HG02759 (cell line): Measurements from ENCODE around the gene PDE6G.
A peak's percentile ranks its signal among the peaks of the same experiment; 100 is the strongest.

Experiments used
- ATAC-seq: cut with Tn5 transposase; IDR thresholded peaks from one replicate; pipeline ENCODE4 v1.9.1; 2021; ENCODE audit warnings: mild to moderate bottlenecking, moderate library complexity; ENCODE audit not compliant: unreplicated experiment

Gene PDE6G

DNA sequence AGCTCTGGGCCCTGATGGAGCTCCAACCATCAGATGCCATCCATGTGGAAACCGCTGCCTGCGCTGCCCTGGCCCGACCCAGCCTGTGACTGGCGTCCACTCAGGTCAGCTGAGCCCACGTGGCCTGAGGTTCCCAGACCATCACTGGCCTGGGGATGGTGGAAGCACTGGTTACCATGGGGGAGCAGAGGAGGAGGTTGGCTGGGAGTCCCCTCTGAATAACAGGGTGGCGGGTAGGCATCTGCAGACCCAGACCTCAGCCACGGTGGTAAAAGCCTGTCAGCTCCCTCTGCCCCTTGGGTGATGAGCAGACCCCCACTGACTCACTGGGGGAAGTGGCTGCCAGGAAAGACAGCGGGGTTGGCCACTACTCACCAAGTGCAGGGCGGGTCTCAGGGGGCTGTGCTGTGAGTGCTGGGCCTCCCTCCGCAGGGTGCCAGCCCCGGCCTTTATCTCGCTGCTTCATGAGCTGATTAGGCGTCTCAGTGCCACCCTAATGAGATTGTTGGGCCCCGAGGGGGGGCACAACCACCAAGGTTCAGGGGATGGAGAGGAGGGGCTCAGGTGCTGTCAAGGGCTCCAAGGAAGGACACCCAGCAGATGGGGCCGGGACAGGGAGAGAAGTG, at the start of gene PDE6G:
TSS of gene PDE6G (minus strand) at position 425 of the 626 bp plus-strand sequence. CDS start 3,237 bp downstream, outside the sequence.
- ATAC-seq: no peak

DNA sequence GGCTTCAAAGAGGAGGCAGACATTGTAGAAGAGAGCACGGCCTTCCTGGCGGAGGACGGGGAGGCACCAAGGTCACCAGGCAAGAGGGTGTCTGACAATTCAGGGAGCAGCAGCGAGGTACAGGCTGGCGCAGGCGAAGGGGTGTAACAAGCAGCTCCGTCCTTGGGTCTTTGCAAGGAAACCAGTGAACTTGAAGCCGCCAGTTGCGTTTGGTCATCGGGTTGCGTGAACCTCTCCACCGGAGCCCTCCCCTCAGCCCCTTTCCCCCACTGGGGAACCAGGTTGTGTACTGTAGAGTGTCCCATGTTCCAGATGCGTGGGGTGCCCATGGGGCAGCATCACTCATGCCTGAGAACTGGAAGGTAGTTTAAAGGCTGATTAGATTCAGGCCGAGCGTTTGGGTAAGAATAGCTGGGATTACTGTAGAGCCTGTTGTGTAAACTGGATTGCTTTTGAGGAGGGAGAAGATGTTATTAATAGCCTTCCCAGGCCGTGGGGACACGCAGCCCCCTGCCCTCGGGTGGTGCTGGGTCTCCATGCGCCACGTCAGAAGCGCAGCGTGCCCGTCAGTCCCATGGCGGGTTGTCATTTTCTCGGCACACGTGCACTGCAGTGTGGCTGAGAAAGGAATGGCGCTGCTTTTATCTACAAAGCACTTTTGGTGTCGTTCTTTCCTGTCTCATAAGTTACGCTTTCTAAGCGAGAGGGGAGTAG, 49.3 kb upstream of the PDE6G start:
- ATAC-seq: no peak

DNA sequence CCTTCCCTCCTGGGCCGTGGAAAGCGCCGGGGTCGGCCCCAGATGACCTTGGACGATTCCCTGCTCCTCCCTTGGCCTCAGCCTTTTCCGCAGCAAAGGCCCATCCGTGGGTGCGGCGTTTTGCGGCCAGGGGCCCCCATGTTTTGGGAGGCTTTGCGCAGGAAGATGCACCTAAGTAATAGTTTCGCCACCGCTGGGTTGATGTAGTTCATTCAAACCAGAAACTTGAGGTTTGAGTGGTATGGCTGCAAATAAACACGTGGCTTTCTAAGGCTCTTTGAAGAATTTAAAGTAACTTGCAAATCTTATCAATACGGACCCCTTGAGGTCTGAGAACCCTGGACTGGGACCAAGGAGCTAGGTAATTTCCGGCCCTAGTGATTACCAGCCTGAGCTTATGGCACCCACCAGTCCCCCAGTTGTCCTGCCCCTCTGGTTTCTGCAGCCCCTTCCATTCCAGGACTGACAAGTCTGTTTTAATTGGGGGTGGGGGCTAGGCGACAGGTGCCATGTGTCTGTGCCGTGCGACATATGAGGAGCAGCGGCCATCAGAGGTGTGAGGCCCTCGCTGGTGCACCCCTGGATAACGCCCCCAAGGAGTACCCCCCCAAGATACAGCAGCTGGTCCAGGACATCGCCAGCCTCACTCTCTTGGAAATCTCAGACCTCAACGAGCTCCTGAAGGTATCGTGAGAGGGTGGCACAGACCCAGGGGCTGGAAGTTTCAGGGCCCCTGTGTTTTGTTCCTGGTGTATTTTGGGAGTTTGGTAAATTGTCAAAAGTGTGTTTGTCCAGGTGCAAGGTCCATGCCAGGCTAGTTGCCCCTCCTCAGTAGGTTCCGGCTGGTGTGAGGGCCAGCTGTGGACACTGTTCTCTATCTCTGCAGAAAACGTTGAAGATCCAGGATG, 47.7 kb upstream of the PDE6G start:
- ATAC-seq: no peak

DNA sequence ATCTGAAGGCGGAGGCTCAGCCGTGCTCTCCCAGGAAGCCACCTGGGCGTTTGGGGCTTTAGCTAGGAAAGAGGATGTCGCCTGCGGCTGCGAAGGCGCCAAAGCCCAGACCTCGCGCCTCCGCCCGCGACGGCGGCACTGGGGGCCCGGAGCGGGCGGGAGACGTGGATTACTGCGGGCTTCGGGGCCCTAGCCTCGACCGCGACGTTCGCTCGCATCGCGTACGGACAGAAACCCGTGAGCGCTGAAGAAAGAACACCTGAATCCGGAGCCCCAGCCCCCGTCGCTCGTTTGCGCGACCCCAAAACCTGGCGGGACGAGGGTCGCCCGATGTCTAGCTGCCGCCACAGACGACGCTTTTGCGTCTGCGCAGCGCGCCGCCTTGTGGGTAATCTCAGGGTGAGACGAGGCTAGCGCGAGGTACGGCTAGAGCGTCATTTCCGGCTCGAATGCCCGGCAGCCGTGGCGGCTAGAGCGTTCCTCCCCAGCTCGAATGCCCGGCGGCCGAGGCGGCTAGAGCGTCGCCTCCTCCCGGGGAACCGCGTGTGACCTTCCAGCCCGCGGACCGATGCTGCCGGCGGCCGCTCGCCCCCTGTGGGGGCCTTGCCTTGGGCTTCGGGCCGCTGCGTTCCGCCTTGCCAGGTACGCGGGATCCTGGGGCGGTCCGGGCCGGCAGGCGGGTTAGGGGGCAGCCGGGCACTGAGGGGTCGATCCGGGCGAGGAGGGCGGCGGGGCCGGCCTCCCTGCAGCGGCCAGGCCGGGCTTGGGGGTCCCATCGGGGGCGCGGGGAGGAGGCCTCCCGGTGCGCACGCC, 46.8 kb upstream of the PDE6G start, which contains the start of gene MRPL12:
TSS of gene MRPL12 (plus strand) at position 434 of the 813 bp plus-strand sequence. CDS start at position 569, 135 bp downstream.
- ATAC-seq: peak; percentile 87

DNA sequence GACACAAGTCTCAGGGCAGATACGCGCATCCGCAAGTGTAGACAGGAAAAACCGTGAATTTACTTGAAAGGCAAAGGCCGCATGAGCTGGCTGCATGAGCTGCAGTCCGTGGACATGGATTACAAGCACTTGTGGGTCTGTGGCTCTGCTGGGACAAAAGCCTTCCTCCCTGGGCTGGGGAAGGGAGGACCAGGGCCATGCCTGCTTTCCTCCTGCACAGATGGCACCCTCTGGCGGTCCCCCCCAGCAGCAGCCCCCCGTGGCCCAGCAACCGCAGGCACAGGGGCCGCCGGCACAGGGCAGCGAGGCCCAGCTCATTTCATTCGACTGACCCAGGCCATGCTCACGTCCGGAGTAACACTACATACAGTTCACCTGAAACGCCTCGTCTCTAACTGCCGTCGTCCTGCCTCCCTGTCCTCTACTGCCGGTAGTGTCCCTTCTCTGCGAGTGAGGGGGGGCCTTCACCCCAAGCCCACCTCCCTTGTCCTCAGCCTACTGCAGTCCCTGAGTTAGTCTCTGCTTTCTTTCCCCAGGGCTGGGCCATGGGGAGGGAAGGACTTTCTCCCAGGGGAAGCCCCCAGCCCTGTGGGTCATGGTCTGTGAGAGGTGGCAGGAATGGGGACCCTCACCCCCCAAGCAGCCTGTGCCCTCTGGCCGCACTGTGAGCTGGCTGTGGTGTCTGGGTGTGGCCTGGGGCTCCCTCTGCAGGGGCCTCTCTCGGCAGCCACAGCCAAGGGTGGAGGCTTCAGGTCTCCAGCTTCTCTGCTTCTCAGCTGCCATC, 45.1 kb upstream of the PDE6G start:
- no peak for ATAC-seq

DNA sequence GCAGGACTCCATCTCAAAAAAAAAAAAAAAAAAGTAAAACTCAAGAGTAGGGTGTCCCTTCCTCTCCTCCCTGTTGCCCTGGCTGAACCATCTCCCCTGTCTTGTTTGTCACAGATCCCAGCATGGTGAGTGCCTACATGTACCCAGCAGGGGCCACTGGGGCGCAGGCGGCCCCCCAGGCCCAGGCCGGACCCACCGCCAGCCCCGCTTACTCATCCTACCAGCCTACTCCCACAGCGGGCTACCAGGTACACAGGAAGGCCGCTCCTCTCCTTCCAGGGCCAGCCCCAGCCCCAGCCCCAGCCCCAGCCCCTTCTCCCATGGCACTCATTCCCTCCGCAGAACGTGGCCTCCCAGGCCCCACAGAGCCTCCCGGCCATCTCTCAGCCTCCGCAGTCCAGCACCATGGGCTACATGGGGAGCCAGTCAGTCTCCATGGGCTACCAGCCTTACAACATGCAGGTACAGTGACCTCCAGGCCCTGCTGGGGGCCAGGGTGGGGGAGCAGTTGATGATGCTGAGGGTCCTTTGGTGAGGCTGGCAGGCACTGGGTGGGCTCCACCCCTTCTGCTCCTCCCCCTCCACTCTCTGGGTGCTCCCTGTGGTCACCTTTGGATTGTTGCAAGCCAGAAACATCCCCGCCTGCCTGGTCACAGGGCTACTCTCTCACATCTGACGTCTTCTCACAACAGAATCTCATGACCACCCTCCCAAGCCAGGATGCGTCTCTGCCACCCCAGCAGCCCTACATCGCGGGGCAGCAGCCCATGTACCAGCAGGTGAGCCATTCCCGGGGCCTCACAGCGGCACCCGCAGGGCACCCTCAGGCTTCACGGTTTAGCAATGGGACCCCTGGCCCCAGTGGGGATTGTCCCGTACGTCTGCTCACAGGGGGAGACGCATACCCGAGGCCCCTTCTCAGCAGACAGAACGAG, 44.3 kb upstream of the PDE6G start:
- no peak for ATAC-seq

DNA sequence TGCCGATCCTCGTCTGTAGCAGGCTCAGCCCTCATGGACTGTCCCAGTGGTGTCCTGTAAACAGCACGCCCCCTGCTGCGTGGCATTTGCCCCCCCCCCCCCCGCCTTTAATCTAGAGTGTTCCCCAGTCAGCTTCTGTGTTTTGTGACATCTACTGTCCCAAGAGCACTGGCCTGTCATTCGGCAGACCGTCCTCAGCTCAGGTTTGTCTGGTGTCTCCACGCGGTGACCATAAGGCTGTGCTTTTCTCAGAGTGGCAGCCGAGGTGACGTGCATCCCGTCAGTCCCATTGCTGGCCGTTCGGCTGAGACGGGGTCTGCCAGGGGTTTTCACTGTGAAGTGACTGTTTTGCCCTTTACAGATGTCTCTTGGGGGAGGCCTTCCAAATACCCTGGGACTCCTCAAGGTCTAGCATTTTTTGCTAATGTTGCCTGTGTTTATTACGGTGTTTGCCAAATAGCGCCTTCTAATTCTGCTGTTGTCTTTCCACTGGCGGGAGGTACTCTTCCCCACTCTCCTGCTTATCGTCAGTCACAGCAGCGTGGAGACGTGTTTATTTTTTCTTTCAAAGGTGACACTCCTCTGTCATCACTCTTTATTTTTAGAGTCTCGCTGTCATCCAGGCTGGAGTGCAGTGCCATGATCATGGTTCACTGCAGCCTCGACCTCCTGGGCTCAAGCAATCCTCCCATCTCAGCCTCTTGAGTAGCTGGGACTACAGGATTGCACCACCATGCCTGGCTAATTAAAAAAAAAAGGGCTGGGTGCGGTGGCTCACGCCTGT, 41.1 kb upstream of the PDE6G start:
- no peak for ATAC-seq

DNA sequence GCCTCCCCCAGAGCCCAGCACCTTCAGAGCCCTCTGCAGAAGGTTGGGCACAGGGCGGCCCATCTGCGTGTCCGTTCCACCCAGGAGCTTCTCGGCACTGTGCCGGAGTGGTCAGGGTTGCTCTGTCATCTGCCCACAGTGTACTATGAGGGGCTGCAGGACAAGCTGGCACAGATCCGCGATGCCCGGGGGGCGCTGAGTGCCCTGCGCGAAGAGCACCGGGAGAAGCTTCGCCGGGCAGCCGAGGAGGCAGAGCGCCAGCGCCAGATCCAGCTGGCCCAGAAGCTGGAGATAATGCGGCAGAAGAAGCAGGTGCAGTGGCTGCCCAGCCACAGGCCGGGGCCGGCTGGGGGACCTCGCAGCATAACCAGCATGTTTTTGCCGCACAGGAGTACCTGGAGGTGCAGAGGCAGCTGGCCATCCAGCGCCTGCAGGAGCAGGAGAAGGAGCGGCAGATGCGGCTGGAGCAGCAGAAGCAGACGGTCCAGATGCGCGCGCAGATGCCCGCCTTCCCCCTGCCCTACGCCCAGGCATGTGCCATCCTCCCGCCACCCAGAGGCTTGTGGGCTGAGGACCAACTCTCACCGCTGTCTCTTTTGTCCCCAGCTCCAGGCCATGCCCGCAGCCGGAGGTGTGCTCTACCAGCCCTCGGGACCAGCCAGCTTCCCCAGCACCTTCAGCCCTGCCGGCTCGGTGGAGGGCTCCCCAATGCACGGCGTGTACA, 40.0 kb upstream of the PDE6G start:
- no peak for ATAC-seq

DNA sequence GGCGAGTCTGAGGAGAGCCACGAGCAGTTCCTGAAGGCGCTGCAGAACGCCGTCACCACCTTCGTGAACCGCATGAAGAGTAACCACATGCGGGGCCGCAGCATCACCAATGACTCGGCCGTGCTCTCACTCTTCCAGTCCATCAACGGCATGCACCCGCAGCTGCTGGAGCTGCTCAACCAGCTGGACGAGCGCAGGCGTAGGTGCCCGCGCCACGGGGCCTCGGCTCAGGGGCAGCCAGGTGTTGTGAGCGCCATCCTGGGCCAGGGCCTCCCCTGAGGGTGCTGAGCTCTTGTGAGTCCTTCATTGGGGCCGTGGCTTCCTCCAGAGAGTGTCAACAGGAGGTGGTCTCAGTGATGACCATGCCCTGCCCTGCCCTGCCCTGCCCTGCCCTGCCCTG, 39.5 kb upstream of the PDE6G start:
- ATAC-seq: no peak

DNA sequence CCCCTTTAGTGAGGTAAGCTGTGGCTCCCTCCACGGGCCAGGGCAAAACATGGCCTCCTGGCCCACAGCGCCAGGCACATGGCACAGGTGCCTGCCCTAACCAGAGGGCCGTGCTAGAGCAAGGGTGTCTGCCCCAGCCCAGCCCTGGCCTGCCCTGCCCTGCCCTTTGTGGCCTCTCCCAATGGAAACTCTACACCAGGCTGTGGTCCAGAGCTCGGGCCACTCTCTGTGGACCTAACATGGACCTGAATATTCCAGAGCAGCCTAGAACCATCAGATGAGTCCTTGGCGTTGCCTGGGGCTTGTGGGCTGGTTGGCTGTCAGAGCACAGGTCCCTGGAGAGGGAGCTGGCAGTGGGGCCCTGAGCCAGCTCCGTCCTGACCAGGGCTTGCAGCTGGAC, 38.9 kb upstream of the PDE6G start:
- ATAC-seq: no peak

DNA sequence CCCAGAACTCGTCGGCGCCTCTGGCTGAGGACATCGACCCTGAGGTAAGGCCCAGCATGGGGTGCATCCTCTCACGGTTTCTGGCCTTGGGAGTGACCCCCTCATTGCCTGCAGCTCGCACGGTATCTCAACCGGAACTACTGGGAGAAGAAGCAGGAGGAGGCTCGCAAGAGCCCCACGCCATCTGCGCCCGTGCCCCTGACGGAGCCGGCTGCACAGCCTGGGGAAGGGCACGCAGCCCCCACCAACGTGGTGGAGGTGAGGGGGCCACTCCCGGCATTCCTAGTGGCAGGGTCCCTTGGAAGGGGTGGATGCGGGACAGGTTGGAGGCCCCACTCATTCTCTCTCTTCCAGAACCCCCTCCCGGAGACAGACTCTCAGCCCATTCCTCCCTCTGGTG, 38.5 kb upstream of the PDE6G start:
- no peak for ATAC-seq

DNA sequence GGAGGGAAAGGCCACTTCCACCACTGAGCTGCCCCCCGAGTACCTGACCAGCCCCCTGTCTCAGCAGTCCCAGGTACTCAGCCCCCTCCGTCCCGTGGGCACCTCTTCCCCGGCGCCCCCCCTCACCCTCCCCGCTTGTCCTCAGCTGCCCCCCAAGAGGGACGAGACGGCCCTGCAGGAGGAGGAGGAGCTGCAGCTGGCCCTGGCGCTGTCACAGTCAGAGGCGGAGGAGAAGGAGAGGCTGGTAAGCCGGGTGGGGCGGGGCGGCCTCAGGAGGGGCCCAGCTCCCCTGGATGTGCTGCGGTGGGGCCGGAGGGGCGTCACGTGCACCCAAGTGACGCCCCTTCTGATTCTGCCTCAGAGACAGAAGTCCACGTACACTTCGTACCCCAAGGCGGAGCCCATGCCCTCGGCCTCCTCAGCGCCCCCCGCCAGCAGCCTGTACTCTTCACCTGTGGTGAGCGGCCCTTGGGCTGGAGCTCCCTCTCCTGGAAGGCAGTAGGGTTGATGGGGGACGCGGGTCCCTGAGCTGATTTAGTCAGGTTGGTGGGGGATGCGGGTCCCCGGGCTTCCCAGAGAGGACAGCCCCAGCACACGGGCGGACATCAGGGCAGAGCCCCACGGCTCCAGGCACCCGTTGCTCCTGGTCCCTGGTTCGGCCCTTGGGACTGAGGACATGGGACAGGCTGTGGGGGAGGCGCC, 37.3 kb upstream of the PDE6G start:
- ATAC-seq: no peak

DNA sequence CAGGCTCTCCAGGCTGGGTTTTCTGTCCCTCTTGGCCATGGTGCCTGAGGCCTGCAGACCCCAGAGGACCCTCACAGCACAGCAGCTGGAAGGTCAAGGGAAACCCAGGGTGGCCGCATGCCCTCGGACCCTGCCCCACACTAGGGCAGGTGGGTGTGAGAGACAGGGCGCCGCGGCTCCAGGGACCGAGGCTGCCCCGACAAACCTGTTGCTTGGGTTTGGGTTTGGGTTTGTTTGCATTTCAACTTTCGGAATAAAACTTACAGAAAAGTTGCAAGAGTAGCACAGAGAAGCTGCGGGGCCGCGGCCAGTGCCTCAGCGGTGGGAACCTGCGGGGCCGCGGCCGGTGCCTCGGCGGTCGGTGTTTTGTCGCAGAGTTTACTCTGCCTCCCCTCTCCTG, 35.3 kb upstream of the PDE6G start:
- no peak for ATAC-seq

DNA sequence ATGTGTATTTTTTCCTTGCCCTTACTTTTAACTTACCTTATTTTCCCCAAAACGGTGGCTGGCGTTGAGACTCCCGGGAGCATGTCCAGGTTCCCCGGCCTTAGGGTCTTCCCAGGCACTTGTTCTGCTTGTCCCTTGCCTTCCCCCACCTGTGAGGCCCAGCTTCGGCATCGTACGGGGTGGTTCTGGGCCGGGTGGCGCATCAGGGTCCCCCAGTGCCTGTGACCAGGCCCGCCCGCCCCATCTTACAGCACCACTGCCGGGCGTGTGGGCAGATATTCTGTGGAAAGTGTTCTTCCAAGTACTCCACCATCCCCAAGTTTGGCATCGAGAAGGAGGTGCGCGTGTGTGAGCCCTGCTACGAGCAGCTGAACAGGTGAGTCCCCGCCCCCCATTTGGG, 34.9 kb upstream of the PDE6G start:
- no peak for ATAC-seq

DNA sequence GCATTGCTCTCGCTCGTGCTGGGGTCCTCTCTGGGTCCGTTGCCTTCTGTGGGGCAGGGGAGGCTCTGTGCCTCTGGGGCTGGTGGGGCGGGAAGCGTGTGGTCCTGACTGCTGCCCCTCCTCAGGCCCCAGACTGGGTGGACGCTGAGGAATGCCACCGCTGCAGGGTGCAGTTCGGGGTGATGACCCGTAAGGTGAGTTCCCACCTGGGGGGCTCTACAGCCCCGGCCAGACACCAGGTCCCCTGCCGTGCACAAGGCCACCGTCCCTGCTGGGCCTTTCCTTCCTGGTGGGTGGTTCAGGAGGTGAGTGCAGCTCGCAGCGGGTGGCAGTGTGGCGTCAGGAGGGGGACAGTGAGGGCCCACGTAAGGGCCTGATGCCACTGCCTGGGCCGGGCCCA, 34.2 kb upstream of the PDE6G start:
- ATAC-seq: no peak

DNA sequence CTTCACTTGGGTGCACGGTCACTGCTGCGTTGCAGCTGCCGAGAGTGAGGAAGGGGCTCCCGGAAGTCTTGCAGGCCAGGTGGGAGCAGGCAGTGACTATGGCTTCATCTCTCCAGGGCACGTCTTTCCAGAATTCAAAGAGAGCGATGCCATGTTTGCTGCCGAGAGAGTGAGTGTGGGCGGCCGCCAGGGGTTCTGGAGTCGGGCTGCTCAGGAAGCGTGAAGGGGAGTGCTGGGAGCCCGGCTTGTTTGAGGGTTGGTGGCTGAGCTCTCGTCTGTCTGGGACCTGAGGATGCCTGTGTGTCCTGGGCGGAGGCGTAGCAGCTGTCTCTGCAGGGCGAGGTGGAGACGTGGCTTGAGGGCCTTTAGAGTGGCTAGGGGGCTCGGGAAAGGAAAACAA, 33.7 kb upstream of the PDE6G start:
- no peak for ATAC-seq

DNA sequence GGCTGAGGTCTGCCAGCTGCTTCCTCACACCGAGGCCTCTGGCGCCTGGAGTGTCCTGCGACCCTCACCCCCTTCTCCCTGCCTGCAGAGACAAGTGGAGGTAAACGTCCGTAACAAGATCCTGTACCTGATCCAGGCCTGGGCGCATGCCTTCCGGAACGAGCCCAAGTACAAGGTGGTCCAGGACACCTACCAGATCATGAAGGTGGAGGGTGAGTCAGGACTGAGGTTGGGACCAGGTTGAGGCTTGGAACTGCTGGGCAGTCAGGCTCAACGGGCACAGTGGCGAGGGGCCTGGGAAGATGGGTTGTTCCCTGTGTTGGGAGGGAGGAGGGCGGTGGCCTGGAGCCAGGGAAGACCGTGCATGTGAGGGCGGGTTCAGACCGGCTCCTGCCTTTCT, 32.3 kb upstream of the PDE6G start:
- ATAC-seq: no peak
